ENCODE results near the gene LLGL2.
A peak's percentile ranks its signal among the peaks of the same experiment; 100 is the strongest.

DNA sequence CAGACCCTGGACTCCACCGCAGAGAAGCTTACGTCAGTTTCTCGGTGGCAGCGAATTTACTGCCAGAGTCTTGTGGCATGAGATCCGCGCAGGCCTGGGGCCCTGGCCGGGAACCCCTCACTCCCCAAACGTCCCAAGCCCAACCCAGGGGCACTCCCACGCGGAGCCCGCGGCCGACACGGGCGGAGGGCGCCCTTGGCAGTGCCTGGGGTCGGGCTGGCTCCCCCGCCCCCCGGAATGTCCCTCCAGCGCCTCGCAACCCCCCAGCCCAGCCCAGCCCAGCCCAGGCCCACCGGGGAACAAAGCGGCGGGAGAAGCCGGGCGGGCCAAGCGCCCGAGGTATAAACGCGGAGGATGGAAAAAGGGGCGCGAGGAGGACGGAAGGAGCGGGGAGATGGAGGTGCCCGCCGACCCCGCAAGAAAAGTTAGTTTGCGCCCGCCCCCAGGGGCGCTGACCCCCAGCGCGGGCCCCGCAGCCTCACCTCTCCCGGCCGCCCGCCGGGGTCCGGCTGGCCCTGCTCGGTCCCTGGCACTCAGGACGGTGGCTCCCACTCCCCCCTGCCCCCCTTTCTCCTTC, 10.5 kb upstream of the LLGL2 start:
- TF ChIP-seq, protein P1, sequence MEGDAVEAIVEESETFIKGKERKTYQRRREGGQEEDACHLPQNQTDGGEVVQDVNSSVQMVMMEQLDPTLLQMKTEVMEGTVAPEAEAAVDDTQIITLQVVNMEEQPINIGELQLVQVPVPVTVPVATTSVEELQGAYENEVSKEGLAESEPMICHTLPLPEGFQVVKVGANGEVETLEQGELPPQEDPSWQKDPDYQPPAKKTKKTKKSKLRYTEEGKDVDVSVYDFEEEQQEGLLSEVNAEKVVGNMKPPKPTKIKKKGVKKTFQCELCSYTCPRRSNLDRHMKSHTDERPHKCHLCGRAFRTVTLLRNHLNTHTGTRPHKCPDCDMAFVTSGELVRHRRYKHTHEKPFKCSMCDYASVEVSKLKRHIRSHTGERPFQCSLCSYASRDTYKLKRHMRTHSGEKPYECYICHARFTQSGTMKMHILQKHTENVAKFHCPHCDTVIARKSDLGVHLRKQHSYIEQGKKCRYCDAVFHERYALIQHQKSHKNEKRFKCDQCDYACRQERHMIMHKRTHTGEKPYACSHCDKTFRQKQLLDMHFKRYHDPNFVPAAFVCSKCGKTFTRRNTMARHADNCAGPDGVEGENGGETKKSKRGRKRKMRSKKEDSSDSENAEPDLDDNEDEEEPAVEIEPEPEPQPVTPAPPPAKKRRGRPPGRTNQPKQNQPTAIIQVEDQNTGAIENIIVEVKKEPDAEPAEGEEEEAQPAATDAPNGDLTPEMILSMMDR (IDR thresholded peaks at IDR 0.05): no peak
- peak in 1 of 2 donors; percentile 49 for TF ChIP-seq POLR2A (IDR thresholded peaks at IDR 0.05)

Measured in thyroid gland (tissue), 4 donors.